ENCODE measurements around the gene ACBD6. TPM values are rescaled to one million over a fixed set of nuclear protein-coding genes. Genes with fewer than 3 reads are reported as not detected.

Gene ACBD6
- total RNA-seq, 1 experiment from 2014 or later, result 74.7 TPM

GRCh38 chr1:180257486-180257885 lies 244.9 kb downstream of the ACBD6 start:
- POLR2A ChIA-PET, result no interaction called here

GRCh38 chr1:180257028-180257386 lies 245.4 kb downstream of the ACBD6 start:
- no peak overlapping the region for H3K4me3 ChIP-seq (ENCODE audit: low read depth, low read length)
- CTCF ChIA-PET, result interaction anchor here (0.7 kb wide), 1 partner anchor 14 kb away, joined by 3 read pairs; no protein-coding TSS in a partner anchor

More at GRCh38 chr1:180257486-180257885, 244.9 kb downstream of the ACBD6 start:
- TF ChIP-seq CTCF (IDR thresholded peaks at IDR 0.05; ENCODE audit: insufficient read depth in 1 of 2, low read depth in 1 of 2, low read length in 1 of 2, severe bottlenecking in 1 of 2, unreplicated experiment in 1 of 2), result no peak
- Mint-ChIP-seq H3K4me3 (ENCODE audit: unreplicated experiment) (no peak overlapping the region), H3K9me3 (ENCODE audit: unreplicated experiment) (no peaks in the 10 kb centered on the region), H3K27me3 (ENCODE audit: insufficient read depth, unreplicated experiment) (no peaks in the 10 kb centered on the region), H3K36me3 (ENCODE audit: insufficient read depth, unreplicated experiment) (no peaks in the 10 kb centered on the region), H3K27ac (ENCODE audit: unreplicated experiment) (no peak overlapping the region), H3K4me1 (ENCODE audit: low read depth, unreplicated experiment) (no peaks in the 10 kb centered on the region)
- Histone ChIP-seq H3K9me3 (no peaks in the 10 kb centered on the region), H3K4me1 (no peaks in the 10 kb centered on the region), H3K27me3 (replicated peaks; ENCODE audit: control insufficient read depth, insufficient read depth, low read length) (no peaks in the 10 kb centered on the region), H3K36me3 (ENCODE audit: control insufficient read depth, insufficient read depth, low read length) (no peaks in the 10 kb centered on the region), H3K4me3 (ENCODE audit: low read depth, low read length) (no peak overlapping the region)
- no peak for DNase-seq
- BruUV-seq (replicated peaks), result no TSS peak
- intact Hi-C loops (cut with micrococcal nuclease; ENCODE audit: unreplicated experiment), result no loop called here
- CTCF ChIA-PET, result no interaction called here

GRCh38 chr1:180256341-180257027 lies 245.9 kb downstream of the ACBD6 start:
- Histone ChIP-seq H3K4me1 (no peaks in the 10 kb centered on the region), H3K4me3 (ENCODE audit: low read depth, low read length) (no peak overlapping the region), H3K36me3 (ENCODE audit: control insufficient read depth, insufficient read depth, low read length) (no peaks in the 10 kb centered on the region), H3K27me3 (replicated peaks; ENCODE audit: control insufficient read depth, insufficient read depth, low read length) (no peaks in the 10 kb centered on the region), H3K9me3 (no peaks in the 10 kb centered on the region)
- no TSS peak for BruUV-seq (replicated peaks)
- ChIA-PET CTCF (interaction anchor here (0.7 kb wide), 1 partner anchor 14 kb away, joined by 3 read pairs; no protein-coding TSS in a partner anchor), POLR2A (no interaction called here)
- Mint-ChIP-seq H3K9me3 (ENCODE audit: unreplicated experiment) (no peaks in the 10 kb centered on the region), H3K27ac (ENCODE audit: unreplicated experiment) (no peak overlapping the region), H3K27me3 (ENCODE audit: insufficient read depth, unreplicated experiment) (no peaks in the 10 kb centered on the region), H3K4me1 (ENCODE audit: low read depth, unreplicated experiment) (no peaks in the 10 kb centered on the region), H3K36me3 (ENCODE audit: insufficient read depth, unreplicated experiment) (no peaks in the 10 kb centered on the region), H3K4me3 (ENCODE audit: unreplicated experiment) (no peak overlapping the region)
- TF ChIP-seq CTCF (IDR thresholded peaks at IDR 0.05; ENCODE audit: insufficient read depth in 1 of 2, low read depth in 1 of 2, low read length in 1 of 2, severe bottlenecking in 1 of 2, unreplicated experiment in 1 of 2), result no peak
- intact Hi-C loops (cut with micrococcal nuclease; ENCODE audit: unreplicated experiment), result no loop called here
- DNase-seq, result no peak

More at GRCh38 chr1:180257028-180257386, 245.4 kb downstream of the ACBD6 start:
- H3K4me3 Mint-ChIP-seq (ENCODE audit: unreplicated experiment), result no peak overlapping the region
- no peaks in the 10 kb centered on the region for H3K36me3 ChIP-seq (ENCODE audit: control insufficient read depth, insufficient read depth, low read length)
- intact Hi-C loops (cut with micrococcal nuclease; ENCODE audit: unreplicated experiment), result no loop called here
- H3K27me3 ChIP-seq (replicated peaks; ENCODE audit: control insufficient read depth, insufficient read depth, low read length), result no peaks in the 10 kb centered on the region
- no peak for TF ChIP-seq CTCF (IDR thresholded peaks at IDR 0.05; ENCODE audit: insufficient read depth in 1 of 2, low read depth in 1 of 2, low read length in 1 of 2, severe bottlenecking in 1 of 2, unreplicated experiment in 1 of 2)
- no peak overlapping the region for H3K27ac Mint-ChIP-seq (ENCODE audit: unreplicated experiment)
- no peaks in the 10 kb centered on the region for H3K9me3 ChIP-seq
- no peaks in the 10 kb centered on the region for H3K9me3 Mint-ChIP-seq (ENCODE audit: unreplicated experiment)
- BruUV-seq (replicated peaks), result no TSS peak
- H3K4me1 Mint-ChIP-seq (ENCODE audit: low read depth, unreplicated experiment), result no peaks in the 10 kb centered on the region
- H3K27me3 Mint-ChIP-seq (ENCODE audit: insufficient read depth, unreplicated experiment), result no peaks in the 10 kb centered on the region
- H3K4me1 ChIP-seq, result no peaks in the 10 kb centered on the region
- POLR2A ChIA-PET, result no interaction called here
- H3K36me3 Mint-ChIP-seq (ENCODE audit: insufficient read depth, unreplicated experiment), result no peaks in the 10 kb centered on the region
- no peak for DNase-seq

Measured in Caco-2 (cell line).